Forelimb muscle (tissue), 1 donor: Measurements from ENCODE around the gene SHBG. TPM values are rescaled to one million over a fixed set of nuclear protein-coding genes. Genes with fewer than 3 reads are reported as not detected.
"Not testable (repeated sequence)": the region's sequence is repeated elsewhere in the genome, so short reads cannot be mapped to it uniquely, and the experiment has no call there.

ENCODE experiments used
- DNase-seq: peaks from one replicate; pipeline ENCODE4 v3.0.0-alpha.2; 2013; ENCODE audit warnings: low read depth
- polyA plus RNA-seq: library from polyadenylated mRNA; unstranded; fragments of 120-200 nt; gene quantifications from one replicate; pipeline ENCODE4 v1.2.1, GENCODE V29; 2013; ENCODE audit not compliant: insufficient read length

Gene SHBG
- polyA plus RNA-seq, 1 donor: 0.51 TPM

GRCh38 chr17:7611635-7612293 is 18.2 kb upstream of the SHBG start:
- no peak for DNase-seq

- DNase-seq: no peak
These were observed 17.7 kb upstream of the SHBG start for GRCh38 chr17:7612294-7612640.

DNA sequence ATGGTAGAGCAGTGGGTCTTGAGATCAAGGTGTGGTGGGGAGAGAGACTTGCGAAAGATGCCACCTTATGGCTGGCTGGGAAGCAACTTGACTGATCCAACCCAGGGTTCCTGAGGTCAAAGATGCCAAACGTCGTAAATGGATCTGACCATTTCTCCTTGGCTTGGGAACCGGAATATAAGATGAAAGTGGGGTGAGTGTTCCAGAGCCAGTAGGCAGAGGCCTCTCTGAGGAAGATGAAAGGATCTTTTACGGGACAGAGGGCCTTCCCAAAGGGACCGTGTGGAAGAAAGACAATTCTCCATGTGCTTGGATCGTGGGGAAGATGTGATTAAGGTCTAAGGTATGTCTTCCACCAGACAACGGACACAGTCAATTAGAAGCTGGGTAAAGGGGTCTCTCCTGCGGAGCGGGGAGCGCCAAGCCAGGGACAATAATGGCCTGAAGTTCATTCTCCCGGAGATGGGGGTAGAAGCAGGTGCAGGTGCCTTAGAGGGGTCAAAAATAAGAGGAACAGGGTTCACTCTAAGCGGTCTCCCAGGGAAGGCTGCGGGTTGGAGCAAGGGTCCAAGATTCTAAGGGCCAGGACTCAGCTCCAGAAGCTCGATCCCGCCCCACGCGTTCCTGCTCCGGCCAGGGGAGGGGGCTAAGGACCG is 16.0 kb upstream of the SHBG start:
- no peak for DNase-seq

DNA sequence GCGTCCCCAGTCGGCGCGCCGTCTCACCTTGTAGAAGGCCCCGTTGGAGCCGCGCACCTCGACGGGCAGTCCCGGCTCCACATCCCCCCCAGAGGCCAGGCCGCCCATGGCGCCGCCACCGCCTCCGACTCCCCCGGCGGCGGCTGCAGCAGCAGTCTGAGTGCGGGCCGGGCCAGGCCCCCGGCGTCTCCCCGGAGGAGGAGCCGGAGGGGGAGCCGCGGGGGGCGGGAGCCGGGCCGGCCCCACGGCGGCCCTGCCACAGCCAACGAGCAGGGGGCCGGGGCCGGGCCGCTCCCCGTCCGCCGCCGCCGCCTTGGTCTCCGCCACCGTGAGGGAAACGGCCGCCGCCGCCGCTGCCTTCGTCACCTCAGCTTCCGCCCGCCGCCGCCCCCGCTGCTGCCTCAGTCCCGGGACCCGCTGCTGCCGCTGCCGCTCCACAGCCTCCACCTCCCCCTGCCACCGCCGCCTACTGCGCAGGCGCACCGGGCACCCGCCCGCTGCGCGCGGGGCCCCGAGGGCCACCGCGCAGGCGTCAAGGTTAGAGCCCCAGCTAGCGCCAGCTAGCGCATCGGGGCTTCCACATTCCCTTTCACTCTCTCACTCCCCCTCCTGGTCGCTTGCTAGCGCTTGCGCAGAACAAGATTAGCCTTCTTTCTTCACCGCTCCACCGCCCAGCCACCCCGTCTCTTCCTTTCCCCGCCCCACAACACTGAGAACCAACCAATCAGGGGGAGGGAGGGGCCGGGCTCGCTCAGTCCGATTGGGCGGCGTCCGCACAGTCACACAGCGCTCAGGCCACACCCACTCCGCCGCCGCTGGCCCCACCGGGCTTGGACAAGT is 15.3 kb upstream of the SHBG start, which contains the start of gene FXR2:
FXR2 (minus strand) TSS at position 473 of the 840 bp plus-strand sequence; CDS start at position 108, 365 bp downstream.
- DNase-seq: peak; percentile 100

- no peak for DNase-seq
These were observed 14.6 kb upstream of the SHBG start for GRCh38 chr17:7615265-7615747.

- DNase-seq: no peak
These were observed 11.3 kb upstream of the SHBG start for GRCh38 chr17:7618608-7619007.

- no peak for DNase-seq
These were observed 9.1 kb upstream of the SHBG start for GRCh38 chr17:7620835-7621234.

DNA sequence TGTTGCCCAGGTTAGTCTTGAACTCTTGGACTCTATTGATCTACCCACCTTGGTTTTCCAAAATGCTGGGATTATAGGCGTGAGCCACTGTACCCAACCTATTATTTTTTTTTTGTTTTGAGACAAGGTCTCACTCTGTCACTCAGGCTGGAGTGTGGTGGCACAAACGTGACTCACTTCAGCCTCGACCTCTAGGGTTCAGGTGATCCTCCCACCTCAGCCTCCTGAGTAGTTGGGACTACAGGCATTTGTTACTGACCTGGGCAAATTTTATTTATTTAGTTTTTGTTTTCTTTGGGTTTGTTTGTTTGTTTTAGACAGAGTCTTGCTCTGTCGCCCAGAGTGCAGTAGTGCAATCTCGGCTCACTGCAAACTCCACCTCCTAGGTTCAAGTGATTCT is 6.3 kb upstream of the SHBG start:
- no peak for DNase-seq

DNA sequence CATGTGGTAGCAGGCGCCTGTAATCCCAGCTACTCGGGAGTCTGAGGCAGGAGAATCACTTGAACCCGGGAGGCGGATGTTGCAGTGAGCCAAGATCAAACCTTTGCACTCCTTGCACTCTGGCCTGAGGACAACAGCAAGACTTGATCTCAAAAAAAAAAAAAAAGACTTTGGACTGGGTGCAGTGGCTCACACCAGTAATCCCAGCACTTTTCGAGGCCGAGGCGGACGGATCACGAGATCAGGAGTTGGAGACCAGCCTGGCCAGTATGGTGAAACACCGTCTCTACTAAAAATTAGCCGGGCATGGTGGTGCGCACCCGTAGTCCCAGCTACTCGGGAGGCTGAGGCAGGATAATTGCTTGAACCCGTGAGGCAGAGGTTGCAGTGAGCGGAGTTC is 4.2 kb upstream of the SHBG start:
- not testable (repeated sequence) for DNase-seq

- DNase-seq: no peak
These were observed 3.6 kb upstream of the SHBG start for GRCh38 chr17:7626307-7626706.

- no peak for DNase-seq
These were observed 3.0 kb upstream of the SHBG start for GRCh38 chr17:7626956-7627249.

DNA sequence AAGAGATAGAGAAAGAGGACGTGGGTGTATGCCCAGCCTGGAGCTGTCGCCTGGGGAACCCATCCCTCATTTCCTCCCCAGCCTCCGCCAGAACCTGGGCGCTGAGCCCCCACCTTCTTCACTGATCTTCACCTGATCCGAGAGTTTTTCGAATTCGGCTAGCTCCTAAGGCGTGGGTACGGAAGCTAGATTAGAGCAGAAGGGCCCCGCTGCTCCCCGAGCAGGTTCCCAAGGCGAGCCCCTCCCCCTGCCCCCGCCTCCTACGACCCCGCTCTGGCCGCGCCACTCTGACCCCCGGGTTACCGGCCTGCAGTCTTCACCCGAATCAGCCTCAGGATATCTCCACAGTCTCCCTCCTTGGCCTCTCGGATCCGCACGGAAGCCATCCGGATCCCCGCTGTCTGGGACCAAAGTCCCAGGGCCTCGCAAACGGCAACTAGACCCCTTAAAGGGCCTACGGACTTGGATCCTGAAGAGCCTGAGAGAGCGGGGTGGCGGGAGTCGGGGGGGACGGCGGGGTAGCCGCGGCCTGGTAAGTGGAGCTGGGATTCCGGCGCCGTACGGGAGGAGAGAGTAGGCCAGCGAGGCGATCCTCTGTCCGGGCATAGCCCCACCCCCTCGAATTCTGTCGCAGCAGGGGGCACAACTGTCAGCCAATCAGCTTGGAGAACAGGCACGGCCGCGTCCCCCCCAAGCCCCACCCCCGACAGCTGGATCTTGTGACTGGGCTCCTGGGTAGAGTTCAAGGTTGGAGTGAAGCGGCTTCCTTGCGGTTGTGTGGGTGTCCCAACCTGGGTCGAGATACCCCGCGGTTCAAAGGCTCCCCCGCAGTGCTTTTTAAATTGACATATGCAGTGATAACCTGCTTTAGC is 2.4 kb upstream of the SHBG start, which contains the start of gene SAT2:
SAT2 (minus strand) TSS at position 572 of the 872 bp plus-strand sequence; CDS start at position 386, 186 bp downstream.
- DNase-seq: peak; percentile 86

DNA sequence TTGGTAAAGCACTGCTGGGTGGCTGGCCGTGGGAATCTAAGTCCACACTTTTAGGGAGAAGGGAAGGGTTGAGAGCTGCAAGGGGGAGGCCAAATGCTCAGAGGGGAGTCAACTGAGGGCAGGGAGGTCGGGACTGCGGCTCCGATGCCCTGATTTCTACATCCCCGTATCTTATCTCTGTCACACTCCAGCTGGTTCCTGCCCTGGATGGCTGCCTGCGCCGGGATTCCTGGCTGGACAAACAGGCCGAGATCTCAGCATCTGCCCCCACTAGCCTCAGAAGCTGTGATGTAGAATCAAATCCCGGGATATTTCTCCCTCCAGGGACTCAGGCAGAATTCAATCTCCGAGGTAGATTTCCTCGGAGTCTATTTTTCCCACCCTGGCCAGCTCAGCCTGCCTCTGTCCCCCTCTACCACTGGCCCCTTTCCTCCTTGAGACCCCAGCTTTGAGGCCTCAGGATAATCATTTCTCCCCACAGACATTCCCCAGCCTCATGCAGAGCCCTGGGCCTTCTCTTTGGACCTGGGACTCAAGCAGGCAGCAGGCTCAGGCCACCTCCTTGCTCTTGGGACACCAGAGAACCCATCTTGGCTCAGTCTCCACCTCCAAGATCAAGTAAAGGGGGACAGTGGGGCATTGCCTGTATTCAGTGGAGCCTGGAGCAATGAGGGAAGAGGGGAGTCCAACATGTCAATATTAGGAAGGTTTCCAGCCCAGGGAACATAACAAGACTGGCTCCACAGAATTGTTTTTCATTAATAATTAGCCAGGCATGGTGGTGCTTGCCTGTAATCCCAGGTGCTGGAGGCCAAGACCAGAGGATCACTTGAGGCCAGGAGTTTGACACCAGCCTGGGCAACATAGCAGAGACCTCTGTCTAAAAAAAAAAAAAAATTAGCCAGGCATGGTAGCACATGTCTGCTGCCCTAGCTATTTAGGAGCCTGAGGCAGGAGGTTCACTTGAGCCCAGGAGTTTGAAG is 1.8 kb downstream of the SHBG start:
- DNase-seq: no peak

DNA sequence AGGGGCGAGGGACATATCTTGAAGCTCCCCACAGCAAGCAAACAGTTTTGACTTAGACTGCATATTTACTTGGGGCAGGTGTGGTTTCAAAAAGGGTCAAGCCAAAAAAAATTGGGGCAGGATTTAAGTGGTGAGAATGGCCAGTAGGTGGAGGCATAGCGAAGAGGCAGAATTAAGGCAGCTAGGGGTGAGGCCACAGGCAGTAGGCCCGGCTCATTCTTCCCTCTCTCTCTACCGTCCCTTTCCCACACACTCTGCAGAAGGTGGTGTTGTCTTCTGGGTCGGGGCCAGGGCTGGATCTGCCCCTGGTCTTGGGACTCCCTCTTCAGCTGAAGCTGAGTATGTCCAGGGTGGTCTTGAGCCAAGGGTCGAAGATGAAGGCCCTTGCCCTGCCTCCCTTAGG is 2.6 kb downstream of the SHBG start:
- DNase-seq: no peak

DNA sequence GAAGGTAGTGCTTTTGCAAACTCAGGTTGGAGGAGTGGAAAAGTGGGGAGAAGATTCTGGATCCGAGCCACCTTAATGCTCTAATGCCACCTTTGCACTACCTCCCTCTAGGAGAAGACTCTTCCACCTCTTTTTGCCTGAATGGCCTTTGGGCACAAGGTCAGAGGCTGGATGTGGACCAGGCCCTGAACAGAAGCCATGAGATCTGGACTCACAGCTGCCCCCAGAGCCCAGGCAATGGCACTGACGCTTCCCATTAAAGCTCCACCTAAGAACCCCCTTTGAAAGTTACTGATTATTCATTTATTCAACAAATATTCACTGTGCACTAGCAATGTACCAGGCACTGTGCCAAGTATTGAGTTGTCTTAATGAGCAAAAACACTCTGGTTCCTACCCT is 3.2 kb downstream of the SHBG start:
- DNase-seq: no peak

DNA sequence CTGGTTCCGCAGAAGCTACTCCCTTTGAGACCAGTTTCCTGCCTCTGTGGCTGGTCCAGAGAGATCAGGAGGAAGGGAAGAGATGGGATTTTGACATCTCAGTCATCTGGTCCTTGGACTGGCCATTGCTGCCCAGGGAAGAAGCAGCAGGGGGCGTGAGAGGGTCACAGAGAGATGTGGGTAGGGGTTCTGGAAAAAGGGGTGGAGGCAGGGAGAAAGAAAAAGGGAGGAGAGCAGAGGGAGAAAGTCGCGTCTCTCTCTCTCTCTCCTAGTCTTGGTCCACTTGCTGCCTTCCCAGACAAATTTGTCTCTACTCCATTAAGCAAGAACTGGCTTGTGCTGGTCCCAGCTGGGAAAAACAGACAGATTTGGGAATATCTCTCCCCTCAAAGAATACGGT is 4.4 kb downstream of the SHBG start:
- no peak for DNase-seq

DNA sequence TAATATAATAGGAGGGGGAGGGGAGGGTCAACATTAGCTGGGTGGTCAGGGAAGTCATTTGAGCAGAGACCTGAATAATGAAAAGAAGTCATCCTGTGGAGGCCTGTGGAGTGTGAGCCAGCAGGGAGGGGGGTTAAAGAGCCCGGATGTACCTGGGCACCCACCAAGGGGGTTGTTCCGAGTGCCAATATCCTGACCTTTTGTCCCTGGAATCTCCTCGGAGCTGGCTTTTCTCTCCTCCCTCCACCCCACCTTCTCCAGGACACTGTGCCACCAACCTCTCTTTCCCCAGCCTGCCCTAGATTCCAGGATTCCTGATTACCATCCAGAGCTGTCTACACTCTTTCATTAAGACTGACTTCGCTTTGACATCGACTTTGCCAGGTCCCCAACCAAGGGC is 6.2 kb downstream of the SHBG start:
- DNase-seq: no peak

- no peak for DNase-seq
These were observed 10.8 kb downstream of the SHBG start for GRCh38 chr17:7640783-7641182.

- not testable (repeated sequence) for DNase-seq
These were observed 11.7 kb downstream of the SHBG start for GRCh38 chr17:7641635-7642034.

DNA sequence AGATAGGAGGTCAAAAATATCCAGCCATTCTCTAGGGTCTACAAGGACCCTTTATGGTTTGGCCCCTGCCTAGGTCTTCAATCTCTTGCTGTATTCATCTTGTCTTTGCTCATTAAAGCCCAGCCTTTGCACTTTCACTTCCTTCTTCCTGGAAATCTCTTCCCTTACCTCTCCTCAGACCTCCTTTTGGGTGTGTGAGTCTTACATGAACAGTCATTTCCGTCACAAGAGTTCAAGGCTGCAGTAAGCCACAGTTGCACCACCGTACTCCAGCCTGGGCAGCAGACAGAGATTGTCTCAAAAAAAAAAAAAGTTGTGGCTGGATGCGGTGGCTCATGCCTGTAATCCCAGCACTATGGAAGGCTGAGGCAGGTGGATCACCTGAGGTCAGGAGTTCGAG is 14.8 kb downstream of the SHBG start:
- no peak for DNase-seq
